HepG2 (cell line): ENCODE results near the gene ST3GAL2. TPM values are rescaled to one million over a fixed set of nuclear protein-coding genes. Genes with fewer than 3 reads are reported as not detected.

ENCODE experiments used
- CEBPG ChIP-seq: IDR thresholded peaks from 2 replicates; pipeline ENCODE4 v1.6.1; 2016
- CENPT ChIP-seq: sonication (generic); formaldehyde crosslinking; IDR thresholded peaks from 2 replicates; pipeline ENCODE4 v1.8.0; 2022; ENCODE audit warnings: low read depth, mild to moderate bottlenecking, moderate library complexity, missing genetic modification reagents
- EED ChIP-seq: sonication (generic); formaldehyde crosslinking; IDR thresholded peaks from 2 replicates; pipeline ENCODE4 v1.5.0; 2020; ENCODE audit warnings: mild to moderate bottlenecking, missing genetic modification reagents
- GABPA ChIP-seq, 2 experiments: IDR thresholded peaks; 2 replicates each; pipeline ENCODE4 v1.6.1; 2011 to 2016; ENCODE audit warnings: low read depth in 2 of 2, low read length in 1 of 2, missing biosample characterization in 1 of 2, missing genetic modification characterization in 1 of 2
- HNF1A ChIP-seq, 2 experiments: sonication (generic) in 1 of 2; formaldehyde crosslinking in 1 of 2; IDR thresholded peaks; 2 replicates each; pipeline versions ENCODE4 v1.4.0 to v1.6.1; 2016 to 2020; ENCODE audit warnings: borderline replicate concordance in 1 of 2, low read depth in 1 of 2, mild to moderate bottlenecking in 1 of 2, missing genetic modification reagents in 1 of 2
- NFE2L1 ChIP-seq: sonication (generic); formaldehyde crosslinking; IDR thresholded peaks from 2 replicates; pipeline ENCODE4 v1.4.0; 2020; ENCODE audit warnings: missing genetic modification reagents, mild to moderate bottlenecking, borderline replicate concordance
- PRDM4 ChIP-seq: sonication (generic); formaldehyde crosslinking; IDR thresholded peaks from 2 replicates; pipeline ENCODE4 v1.9.0; 2021; ENCODE audit warnings: missing genetic modification reagents, borderline replicate concordance
- RAD21 ChIP-seq: fragments of 450-650 bp; formaldehyde crosslinking; IDR thresholded peaks from 2 replicates; pipeline ENCODE4 v1.5.0; 2020; ENCODE audit warnings: mild to moderate bottlenecking
- SUZ12 ChIP-seq: fragments of 150-350 bp; IDR thresholded peaks from 2 replicates; pipeline ENCODE4 v1.6.1; 2014; ENCODE audit warnings: low read depth, low read length
- TBX2 ChIP-seq: sonication (generic); formaldehyde crosslinking; IDR thresholded peaks from 2 replicates; pipeline ENCODE4 v1.5.0; 2020; ENCODE audit warnings: missing genetic modification reagents, mild to moderate bottlenecking, borderline replicate concordance
- TGIF2 ChIP-seq: IDR thresholded peaks from 2 replicates; pipeline ENCODE4 v1.6.1; 2016; ENCODE audit warnings: control low read depth, missing compliant biosample characterization
- ZNF18 ChIP-seq: sonication (generic); formaldehyde crosslinking; IDR thresholded peaks from 2 replicates; pipeline ENCODE4 v1.8.0; 2022; ENCODE audit warnings: mild to moderate bottlenecking, missing genetic modification reagents; ENCODE audit not compliant: insufficient replicate concordance
- ZNF317 ChIP-seq: sonication (generic); formaldehyde crosslinking; IDR thresholded peaks from 2 replicates; pipeline ENCODE4 v1.5.0; 2020; ENCODE audit warnings: mild to moderate bottlenecking, missing genetic modification reagents
- ZNF333 ChIP-seq: sonication (generic); formaldehyde crosslinking; IDR thresholded peaks from 2 replicates; pipeline ENCODE4 v1.4.0; 2020; ENCODE audit warnings: mild to moderate bottlenecking, missing genetic modification reagents, borderline replicate concordance
- ZNF350 ChIP-seq: sonication (generic); formaldehyde crosslinking; IDR thresholded peaks from 2 replicates; pipeline ENCODE4 v1.4.0; 2020; ENCODE audit warnings: mild to moderate bottlenecking, low read depth, missing genetic modification reagents, borderline replicate concordance
- ZNF557 ChIP-seq: sonication (generic); formaldehyde crosslinking; IDR thresholded peaks from 2 replicates; pipeline ENCODE4 v1.4.0; 2020; ENCODE audit warnings: missing genetic modification reagents
- ZNF704 ChIP-seq: sonication (generic); formaldehyde crosslinking; IDR thresholded peaks from 2 replicates; pipeline ENCODE4 v1.8.1; 2023; ENCODE audit warnings: mild to moderate bottlenecking, inconsistent platforms, moderate library complexity, missing genetic modification reagents, borderline replicate concordance
- ZNF75D ChIP-seq: sonication (generic); formaldehyde crosslinking; IDR thresholded peaks from 2 replicates; pipeline ENCODE4 v1.8.1; 2023; ENCODE audit warnings: missing genetic modification reagents, mild to moderate bottlenecking, borderline replicate concordance
- polyA plus RNA-seq, 8 experiments: library from polyadenylated mRNA; depleted of rRNA in 3 of 8; stranded (reverse) in 7 of 8; unstranded in 1 of 8; fragments of >200 nt; fragmentation: Illumina TruSeq in 4 of 8; extraction: Trizol in 4 of 8; gene quantifications; 2 replicates each; pipeline versions ENCODE4 v1.2.1 to v1.2.3, GENCODE V29; 2011 to 2016; ENCODE audit warnings: low read depth in 4 of 8, missing spikeins in 1 of 8, mixed read lengths in 1 of 8; ENCODE audit not compliant: insufficient read depth in 1 of 8
- total RNA-seq, 5 experiments: library from RNA; depleted of rRNA; stranded (reverse); fragments of >200 nt; fragmentation: Illumina TruSeq; extraction: Trizol; gene quantifications; 2 replicates each; pipeline ENCODE4 v1.2.3, GENCODE V29; 2016; ENCODE audit warnings: low read depth in 1 of 5

Gene ST3GAL2
- total and polyA plus RNA-seq, 2 of the 13 experiments (the other 11 are each of a cell fraction or from before 2014, with no cell fraction given), result 16.3 to 24.9 TPM

GRCh38 chr16:70441406-70441990 lies 2.6 kb upstream of the ST3GAL2 start (continued):
- 0 out of 2 replicates have a peak, but pooled peaks have one; percentile 38 for TF ChIP-seq ZNF704 (CRISPR knock-in tag)
- no peak for TF ChIP-seq EED (CRISPR knock-in tag)
- TF ChIP-seq SUZ12, result no peak
- TF ChIP-seq ZNF557 (CRISPR knock-in tag), result no peak
- TF ChIP-seq RAD21 (CRISPR knock-in tag), result 0 out of 2 replicates have a peak, but pooled peaks have one; percentile 14
- no peak for TF ChIP-seq HNF1A (IDR thresholded peaks at IDR 0.05; ENCODE audit: low read depth)
- TF ChIP-seq HNF1A (CRISPR knock-in tag; IDR thresholded peaks at IDR 0.05; ENCODE audit: borderline replicate concordance), result 0 out of 2 replicates have a peak, but pooled peaks have one; percentile 22
- no peak for TF ChIP-seq NFE2L1 (CRISPR knock-in tag)
- TF ChIP-seq ZNF317 (CRISPR knock-in tag), result peak; percentile 21; the same call in 1 of the 2 replicates
- no peak for TF ChIP-seq PRDM4 (CRISPR knock-in tag)
- TF ChIP-seq TGIF2 (CRISPR knock-in tag), result no peak
- no peak for TF ChIP-seq TBX2 (CRISPR knock-in tag)
- TF ChIP-seq ZNF75D (CRISPR knock-in tag), result 0 out of 2 replicates have a peak, but pooled peaks have one; percentile 19
- no peak for TF ChIP-seq GABPA (IDR thresholded peaks at IDR 0.05; ENCODE audit: low read depth, low read length)
- no peak for TF ChIP-seq GABPA (CRISPR knock-in tag; IDR thresholded peaks at IDR 0.05; ENCODE audit: low read depth)
- TF ChIP-seq ZNF18 (CRISPR knock-in tag), result peak; percentile 21
- peak; percentile 53; the same call in 1 of the 2 replicates for TF ChIP-seq CEBPG
- no peak for TF ChIP-seq ZNF333 (CRISPR knock-in tag)
- TF ChIP-seq CENPT, result no peak
- TF ChIP-seq ZNF350 (CRISPR knock-in tag), result no peak
